Peyer's patch (tissue), 4 donors: ENCODE data around the gene PPP1R26.

ENCODE experiments used
- CTCF ChIP-seq, 6 experiments: fragments of 450-650 bp in 4 of 6; fragments of 200-600 bp in 2 of 6; sonication (generic) in 1 of 6; IDR thresholded peaks; one replicate each; pipeline ENCODE4 v1.5.1; 2017 to 2019; ENCODE audit warnings: antibody characterized with exemption in 6 of 6, mild to moderate bottlenecking in 3 of 6, moderate library complexity in 1 of 6
- POLR2A ChIP-seq, 2 donors: fragments of 450-650 bp; IDR thresholded peaks; one replicate each; pipeline ENCODE4 v1.5.1; 2017; ENCODE audit warnings: antibody characterized with exemption in 2 of 2, mild to moderate bottlenecking in 2 of 2, moderate library complexity in 2 of 2

- TF ChIP-seq POLR2A (IDR thresholded peaks at IDR 0.05) (no peak), CTCF (IDR thresholded peaks at IDR 0.05) (no peak)
Observed at GRCh38 chr9:135516132-135516860, 36.7 kb downstream of the PPP1R26 start.
